HG03045 (cell line): ENCODE data around the gene TNS1.

Experiments
- ATAC-seq: cut with Tn5 transposase; IDR thresholded peaks from one replicate; pipeline ENCODE4 v1.9.1; 2021; ENCODE audit warnings: mild to moderate bottlenecking, moderate library complexity; ENCODE audit not compliant: unreplicated experiment

TNS1 gene

DNA sequence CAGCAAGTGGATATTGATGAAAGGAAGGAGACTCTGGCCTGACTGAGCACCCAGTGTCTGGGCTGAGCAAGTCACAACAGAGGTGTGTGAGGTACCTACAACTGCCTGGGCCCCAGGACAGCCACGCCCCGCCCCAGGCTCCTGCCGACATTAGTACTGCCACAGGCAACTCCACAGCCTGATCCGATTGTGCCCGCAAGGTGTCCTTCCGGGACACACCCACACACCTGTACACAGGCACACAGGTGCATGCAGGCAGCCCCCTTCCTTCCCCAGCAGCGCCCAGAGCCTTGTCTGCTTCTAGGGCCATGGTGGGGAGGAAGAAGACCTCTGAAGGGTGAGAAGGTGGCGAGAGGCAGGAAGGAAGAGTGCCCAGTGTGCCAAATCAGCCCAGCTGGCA lies 83.6 kb downstream of the TNS1 start:
- ATAC-seq, result no peak

DNA sequence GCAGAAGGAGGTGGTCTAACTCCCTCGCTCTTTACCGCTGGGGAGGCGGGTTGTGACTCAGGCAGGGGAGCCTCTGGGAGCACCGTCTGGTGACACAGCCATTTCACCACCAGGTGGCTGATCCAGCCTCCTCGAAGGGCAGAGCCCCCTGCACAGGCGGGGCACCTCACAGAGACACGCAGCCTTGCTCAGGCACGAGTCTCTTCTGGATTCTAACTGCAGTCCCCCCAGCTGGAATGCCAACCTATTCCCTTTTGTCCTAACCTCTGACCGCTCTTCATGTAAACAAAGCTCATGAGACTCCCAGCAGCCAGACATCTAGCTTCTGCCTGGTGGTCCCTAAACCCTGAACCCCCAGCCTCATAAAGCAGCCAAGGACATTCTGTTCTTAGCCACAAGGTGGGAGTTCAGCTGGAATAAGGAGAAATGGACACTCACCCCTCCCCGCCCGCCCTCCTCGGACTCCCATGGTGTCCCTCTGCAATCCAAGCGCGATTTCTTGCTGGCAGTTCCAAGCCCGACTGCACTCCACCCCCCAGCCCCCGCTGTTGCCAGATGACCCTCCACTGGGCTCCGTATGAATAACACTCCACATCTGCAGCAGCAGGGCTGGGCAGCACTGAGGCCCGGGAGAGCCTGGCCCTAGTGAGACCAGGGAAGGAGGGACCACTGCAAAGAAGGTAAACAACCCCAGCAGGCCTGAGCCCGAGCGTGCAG lies 84.3 kb downstream of the TNS1 start:
- ATAC-seq, result no peak

DNA sequence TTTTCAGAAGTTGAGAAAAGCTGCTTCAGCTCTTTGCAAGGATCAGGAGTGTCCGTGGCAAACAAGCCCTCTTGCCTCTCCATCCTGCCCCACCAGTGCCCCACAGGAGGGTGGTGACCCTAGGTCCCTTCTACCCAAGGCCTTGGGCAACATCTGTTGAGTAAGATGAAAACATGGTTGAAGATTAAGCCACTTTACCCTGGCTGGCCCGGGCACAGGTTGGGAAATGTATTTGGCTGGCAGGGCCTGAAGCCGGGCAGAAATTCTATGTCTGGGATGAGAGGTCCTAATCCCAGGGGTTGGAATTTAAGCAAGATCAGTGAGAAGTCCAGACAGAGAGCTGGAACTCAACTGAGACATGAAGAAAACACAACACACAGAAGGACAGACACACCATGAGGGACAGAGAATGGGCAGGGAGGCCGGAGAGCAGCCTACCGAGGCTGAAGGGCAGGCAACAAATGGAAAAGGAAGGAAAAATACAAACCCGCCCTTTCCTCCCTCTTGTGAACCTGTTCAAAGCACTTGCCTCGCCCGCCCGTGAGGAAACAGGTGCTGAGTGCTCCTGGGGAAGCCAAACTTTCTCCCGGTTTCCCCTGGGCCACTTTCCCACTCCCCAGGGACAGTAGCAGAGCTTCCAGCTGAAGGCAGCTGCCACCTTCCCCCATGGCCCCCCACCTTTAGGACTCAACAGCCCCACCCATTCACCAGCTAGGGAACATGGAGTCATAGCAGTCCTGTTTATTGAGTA lies 86.1 kb downstream of the TNS1 start:
- ATAC-seq, result no peak

DNA sequence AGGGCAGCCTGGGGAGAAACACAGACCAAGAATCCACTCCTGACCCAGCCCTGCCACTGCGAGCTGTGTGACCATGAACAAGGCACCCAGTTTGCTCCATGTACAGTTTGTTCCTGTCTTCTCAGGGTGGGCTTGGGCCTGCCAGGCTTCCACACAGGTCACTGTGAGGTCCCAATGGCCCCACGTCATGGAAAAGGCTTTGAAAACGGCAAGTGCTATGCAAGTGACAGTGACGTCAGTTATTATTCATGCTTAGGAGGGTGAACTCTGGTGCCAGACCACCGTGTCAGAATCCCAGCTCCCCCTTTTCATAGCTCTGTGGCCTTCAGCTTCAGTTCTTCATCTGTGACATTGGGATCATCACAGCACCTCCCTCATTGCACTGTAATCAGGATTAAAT lies 87.1 kb downstream of the TNS1 start:
- no peak for ATAC-seq

DNA sequence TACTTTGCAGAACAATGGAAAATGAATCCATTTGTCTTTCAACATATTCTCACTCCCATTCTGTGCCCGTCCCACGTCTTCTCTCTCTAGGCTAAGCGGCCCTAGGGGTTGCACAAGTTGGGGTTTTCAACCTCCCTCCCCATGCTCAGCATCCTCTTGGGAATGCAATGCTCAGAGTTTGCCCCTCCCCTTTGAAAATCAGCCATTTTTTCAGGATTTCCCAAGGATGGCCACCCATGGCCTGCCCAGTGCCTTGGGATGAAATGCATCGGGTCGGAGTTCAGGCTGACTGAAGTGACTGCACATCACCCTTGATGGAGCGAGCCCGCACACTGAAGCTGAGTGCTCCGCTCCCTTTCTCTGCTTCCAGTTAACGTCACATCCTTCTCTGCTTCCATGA lies 87.9 kb downstream of the TNS1 start:
- no peak for ATAC-seq

DNA sequence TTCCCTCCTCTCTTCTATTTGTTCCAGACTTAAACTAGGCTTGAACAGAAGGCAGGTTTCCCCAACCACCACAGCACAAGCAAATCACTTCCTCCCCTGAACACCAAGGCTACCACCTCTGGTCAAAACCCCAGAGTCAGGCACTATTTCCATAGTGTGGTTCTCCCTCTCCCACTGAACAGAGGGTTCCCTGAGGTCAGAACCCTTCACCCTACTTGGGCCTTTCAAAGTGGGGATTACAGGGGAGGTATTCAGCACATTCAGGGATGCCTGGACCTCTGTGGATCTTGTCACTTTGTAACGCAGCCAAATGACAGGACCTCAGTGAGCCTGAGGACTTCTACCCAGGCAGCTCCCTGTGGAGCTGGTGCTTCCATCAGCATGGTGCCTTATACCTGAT lies 88.7 kb downstream of the TNS1 start:
- ATAC-seq, result no peak

DNA sequence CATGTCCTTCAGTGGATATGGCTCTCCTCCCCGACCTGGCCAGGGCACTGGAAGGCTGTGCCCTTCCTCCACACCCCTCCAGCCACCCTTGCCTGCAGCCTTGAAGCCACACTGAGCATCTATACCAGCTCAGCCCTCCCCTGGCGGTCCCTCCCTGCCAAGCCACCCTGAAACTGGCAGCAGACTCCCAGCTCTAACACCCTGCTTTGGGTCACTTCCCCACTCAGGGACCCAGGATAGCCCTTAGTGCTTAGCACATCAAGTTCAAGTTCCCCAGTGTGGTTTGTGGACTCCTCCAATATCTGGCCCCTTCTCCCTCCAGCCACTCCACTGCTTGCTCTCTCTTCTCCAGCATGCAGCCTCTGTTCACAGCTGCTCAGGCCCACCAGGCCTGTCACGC lies 89.4 kb downstream of the TNS1 start:
- ATAC-seq, result no peak

DNA sequence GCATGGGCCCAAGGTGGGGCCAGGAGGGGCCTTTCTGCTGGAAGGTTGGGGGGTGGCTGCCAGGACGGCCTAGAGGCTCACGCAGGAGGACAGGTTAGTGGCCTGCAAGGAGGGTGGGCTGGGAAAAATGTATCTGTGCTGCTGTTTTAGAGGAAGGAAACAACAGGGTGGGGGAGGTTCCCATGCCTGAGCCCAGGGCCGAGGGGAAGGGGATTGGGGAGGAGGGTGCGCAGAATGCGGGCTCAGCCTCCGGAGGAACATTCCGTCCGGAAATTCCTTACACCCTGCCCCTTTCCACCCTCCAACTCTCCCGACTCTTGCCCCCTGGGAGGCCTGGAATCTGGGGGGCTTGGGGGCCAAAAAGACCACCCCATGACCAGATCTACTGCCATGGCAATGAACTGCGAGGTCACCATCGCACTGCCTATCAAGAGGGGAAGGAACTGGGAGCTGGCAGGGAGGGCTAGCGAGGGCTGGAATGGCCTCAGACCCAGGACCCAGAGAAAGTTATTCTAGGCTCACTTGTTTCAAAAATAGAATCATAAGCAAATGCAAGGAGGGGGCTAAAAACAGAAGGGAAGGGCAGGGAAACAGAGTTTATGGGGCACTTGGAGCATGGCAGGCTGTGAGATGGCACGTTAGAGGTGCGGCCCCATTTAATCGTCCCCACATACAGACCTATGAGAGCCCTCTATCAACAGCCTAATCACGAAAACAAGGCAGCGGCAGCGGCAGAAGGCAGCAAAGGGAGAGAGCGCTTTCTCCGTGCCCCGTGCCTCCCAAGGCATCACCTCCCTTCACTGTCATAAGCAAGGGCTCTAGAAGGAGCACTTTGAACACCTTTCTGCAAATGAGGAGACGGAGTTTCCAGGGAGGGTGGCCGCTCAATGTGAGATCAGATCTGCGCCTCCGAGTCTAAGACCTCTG lies 90.4 kb downstream of the TNS1 start:
- ATAC-seq, result no peak

DNA sequence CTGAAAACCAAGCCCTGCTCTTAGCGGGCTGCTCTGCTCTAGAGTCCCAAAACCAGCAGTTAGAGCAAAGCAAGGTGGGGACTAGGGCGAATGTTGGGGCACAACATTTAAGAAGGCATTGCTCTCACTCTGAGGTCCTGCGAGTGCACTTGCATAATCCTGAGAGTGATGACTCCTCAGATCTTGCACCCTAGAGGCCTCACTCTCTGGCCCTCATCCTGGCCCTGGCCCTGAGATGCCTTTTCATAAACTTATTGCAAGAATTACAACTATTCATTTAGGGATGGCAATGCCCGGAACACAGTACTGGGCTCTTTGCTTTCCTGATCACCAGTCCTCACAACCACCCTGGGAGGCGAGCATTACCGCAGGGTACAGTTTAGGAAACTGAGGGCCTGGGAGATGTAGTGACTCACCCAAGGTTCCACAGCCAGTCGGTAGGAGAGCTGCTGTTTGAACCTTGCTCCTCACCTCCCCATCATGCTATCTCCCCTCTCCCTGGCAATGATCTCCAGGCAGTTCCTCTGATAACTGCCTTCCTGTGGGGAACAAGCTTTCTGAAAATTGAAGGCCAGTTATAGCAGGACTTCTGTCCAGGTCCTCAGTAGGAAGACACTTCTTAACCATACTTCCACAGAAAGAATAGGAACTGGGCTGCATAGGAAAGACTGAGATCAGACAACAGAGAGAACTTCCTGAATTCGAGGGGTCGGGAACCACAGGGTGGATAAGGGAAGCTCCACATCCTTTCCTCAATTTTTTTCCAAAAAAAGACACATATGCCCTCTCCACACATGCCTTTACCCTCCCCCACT lies 91.3 kb downstream of the TNS1 start:
- no peak for ATAC-seq

DNA sequence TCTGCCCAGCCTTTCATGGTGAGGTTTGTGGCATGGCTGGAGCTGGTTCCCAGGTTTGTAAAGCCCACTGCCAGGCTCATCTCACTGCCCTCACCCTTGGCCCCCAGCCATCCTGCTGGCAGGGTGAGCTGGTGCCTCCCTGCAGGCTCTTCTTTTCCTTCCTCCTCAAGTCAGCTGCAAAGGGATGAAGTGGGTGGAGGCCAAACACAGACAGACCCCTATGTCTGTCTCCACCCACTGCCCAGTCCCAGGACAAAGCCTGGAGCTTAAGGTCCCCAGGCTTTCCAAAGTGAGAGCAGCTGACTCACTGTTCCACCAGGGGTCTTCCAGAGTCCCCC lies 92.0 kb downstream of the TNS1 start:
- no peak for ATAC-seq

DNA sequence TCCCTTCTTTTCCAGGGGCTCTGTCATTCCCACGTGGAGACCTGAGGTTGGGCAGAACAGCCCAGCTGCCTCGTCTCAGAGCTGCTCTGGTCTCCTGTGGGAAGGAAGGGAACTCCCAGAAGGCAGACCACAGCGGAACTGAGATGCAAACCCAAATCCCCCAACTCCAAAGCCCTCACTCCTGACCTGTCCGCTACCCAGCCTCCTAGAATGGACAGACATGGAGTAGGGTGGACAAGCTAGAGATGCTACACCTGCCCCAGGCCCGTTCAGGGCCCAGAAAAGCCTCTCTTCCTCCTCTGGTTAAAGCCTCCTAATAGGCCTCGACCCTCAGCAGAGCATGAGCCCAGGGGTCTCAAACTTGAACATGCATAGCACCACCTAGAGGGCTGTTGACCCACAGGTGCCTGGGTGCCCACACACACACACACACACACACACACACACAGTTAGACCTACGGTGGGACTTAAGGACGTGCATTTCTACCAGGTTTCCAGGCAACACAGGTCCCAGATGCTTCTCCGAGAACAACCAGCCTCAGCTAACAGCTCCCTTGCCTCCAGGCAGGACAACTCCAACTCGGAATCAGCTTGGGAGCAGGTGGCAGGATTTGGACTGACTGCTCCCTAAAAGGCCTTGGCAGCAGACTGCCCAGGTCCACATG lies 93.5 kb downstream of the TNS1 start:
- no peak for ATAC-seq

DNA sequence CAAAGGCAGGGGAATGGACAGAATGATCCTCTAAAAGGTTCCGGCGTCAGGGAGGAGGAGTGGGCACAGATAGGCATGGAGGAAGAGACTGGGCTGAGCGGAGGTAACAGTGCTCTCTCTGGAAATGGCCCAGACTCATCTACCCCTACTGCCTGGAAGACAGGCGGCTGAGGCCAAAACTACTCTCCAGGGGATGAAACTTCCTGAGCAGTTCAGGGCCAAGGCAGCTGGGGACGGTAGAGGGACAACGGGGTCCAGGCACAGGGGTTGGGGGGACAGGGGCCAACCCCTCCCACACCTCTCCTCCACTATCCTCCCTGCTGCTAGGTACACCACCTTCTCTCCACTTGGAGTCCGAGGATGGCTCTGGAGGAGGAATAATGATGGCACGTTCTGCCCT lies 94.3 kb downstream of the TNS1 start:
- no peak for ATAC-seq

DNA sequence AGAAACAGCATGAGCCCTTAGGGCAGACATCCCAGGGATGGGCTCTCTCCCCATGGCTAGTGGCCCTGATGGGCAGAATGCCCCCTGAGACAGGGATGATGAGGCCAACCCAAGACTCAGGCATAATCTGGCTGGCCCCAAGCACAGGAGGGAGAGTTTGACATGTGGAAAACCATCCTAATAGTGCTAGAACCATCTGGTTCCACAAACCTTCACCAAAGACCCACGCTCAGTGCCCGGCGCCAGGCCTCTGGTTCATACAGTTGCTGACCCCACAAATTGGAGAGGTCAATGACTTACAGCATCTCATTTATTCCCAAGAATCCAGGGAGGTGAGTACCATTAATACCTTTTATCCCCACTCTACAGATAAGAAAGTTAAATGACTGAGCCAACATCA lies 95.5 kb downstream of the TNS1 start:
- ATAC-seq, result no peak

DNA sequence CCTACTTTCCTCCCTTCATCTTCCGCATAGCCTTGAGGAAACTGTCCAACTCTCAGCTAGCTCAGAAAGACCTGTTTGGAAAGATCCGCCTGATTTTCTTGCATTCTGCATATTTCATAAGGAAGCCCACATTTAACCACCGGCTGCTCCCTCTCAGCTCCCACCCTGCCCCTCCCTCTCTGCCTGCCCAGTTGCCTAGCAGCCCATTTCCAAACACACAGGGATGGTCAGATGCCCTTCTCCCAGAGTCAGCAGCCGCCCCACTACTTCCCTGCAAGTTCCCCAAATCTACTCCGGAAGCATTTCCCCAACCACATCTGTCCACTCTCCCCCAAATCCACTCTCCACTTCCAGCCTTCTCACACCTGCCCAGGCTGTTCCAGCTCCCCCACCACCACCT lies 96.0 kb downstream of the TNS1 start:
- ATAC-seq, result no peak

DNA sequence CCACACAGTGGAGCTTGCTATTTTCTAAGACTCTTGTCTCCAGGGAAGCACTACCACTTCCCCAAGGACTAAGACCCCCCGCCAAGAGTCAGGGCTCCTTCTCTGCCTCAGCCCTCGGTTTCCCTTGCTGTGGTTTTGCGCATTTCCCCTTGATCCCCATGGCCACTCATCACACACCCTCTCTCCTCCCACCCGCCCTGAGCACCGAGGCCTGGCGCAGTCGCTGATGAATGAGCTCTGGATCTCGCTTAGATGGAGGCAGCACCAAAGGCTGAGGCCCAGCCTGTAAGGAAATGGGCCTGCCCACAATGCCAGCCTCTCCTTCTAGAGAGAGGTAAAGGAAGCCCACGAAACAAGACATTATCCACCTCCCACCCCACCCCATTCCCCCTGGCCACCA lies 96.9 kb downstream of the TNS1 start:
- ATAC-seq, result no peak

DNA sequence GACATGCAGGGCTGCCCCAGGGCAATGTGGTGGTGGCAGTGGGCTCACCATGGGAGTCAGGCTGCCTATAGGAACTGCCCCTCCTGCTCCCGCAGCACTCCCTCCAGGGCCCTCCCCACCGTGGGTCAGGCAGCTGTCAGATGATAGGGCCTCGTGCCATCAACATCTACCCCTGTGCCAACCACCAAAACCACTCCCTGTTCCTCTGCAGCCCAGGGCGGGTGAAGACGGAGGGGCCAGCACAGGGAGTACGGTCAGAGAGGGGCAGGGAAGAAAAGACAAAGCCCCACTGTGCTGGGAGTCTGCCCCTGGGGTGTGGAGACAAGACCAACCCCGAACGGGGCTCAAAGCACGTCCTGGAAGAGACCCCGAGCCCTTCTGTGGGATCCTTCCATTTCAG lies 97.4 kb downstream of the TNS1 start:
- ATAC-seq, result no peak

DNA sequence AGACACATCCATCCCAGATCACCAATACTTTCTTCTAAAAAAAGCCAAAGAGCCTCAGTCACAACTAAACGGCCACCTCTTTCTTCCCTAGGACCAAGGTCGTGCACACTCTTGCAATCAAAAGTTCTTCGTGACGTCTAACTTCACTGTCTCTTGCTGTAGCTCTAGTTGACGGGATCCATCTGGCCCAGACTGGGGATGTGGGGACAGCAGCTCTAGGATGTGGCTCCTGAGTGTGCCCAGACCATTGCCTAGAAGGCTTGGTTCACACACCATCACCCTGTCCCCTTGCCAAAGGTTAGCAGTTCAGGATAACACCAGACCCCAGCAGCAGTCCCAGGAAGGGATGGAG lies 98.2 kb downstream of the TNS1 start:
- ATAC-seq, result no peak

DNA sequence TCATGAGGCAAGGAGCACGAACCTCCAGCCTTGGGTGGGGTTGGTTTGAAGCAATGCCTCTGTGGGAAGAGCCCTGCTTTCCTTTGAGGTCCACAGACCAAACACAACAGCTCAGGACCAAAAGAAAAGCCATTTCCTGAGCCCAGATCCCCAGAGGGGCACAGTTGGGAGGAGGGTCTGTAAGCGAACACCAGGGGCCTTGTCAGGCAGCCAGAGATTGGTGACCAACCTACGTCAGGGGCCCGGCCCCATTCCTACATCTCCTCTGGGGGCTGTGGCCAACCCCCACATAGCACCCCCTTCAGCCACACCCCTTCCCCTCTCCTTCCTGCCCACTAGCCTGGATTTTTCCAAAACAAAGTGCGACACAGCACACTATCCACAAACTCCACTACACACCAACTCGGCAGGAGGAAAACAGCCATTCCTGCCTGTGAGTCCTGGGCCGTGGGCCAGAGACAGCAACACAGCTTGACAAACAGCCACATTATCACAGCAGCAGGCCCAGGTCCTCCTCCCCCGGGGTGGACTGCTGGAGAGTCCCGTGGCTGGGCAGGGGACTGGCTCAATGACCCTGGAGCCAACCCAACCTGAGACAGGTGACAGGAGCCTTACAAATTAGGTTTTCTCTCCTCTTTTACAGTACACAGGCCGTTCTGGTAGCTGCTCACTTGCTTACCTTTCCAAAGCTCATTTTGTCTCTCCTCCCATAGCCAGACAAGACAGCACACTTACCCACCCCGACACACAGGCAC lies 98.8 kb downstream of the TNS1 start:
- no peak for ATAC-seq

DNA sequence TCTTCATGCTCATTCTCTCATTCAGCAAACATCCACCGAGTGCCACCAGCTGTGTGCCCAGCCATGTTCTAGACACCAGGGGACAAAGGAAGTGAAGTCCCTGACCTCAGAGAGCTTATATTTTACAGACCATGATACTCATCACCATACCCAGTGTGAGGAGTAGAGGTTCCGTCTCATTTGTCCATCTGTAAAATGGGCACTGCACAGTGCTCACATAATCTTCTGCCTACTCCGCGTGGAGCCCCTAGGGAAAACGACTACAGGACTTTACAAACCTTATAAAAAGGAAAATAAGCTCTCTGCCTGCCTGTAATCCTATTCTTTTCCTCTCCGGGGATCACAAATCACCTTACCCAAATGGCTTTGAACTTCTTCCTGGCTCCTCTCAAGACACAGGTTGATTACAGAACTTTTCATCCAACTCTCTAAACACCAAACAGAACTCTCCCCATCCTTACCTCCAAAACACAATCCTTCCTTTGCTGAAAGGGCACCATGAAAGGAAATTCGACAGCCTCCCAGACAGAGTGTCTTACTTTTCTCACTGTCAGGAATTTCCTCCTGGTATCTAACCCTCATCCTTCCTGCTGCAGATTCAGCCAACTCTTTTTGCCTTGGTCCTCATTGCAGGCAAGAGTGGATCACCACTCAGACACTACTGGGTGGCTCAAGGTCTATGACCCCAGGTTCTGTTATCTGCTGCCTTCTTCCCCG lies 99.5 kb downstream of the TNS1 start:
- no peak for ATAC-seq
